GM19351 (cell line): ENCODE measurements around the gene KIRREL3.

Experiments used
- ATAC-seq: cut with Tn5 transposase; IDR thresholded peaks from one replicate; pipeline ENCODE4 v1.9.1; 2021; ENCODE audit warnings: mild to moderate bottlenecking, moderate library complexity; ENCODE audit not compliant: unreplicated experiment

Gene KIRREL3

GRCh38 chr11:126800009-126800408 is 200.6 kb downstream of the KIRREL3 start:
- no peak for ATAC-seq

- ATAC-seq, result no peak
Measured at GRCh38 chr11:126797457-126798169, 203.0 kb downstream of the KIRREL3 start.

- no peak for ATAC-seq
Measured at GRCh38 chr11:126793596-126793995, 207.0 kb downstream of the KIRREL3 start.

- no peak for ATAC-seq
Measured at GRCh38 chr11:126791991-126792390, 208.6 kb downstream of the KIRREL3 start.

- ATAC-seq, result no peak
Measured at GRCh38 chr11:126791446-126791845, 209.1 kb downstream of the KIRREL3 start.

- no peak for ATAC-seq
Measured at GRCh38 chr11:126790550-126791081, 210.0 kb downstream of the KIRREL3 start.

- no peak for ATAC-seq
Measured at GRCh38 chr11:126782810-126783209, 217.8 kb downstream of the KIRREL3 start.

- no peak for ATAC-seq
Measured at GRCh38 chr11:126781942-126782341, 218.6 kb downstream of the KIRREL3 start.

- no peak for ATAC-seq
Measured at GRCh38 chr11:126776119-126776518, 224.5 kb downstream of the KIRREL3 start.

- no peak for ATAC-seq
Measured at GRCh38 chr11:126772267-126772666, 228.3 kb downstream of the KIRREL3 start.

- no peak for ATAC-seq
Measured at GRCh38 chr11:126768702-126769101, 231.9 kb downstream of the KIRREL3 start.

- no peak for ATAC-seq
Measured at GRCh38 chr11:126766440-126766839, 234.1 kb downstream of the KIRREL3 start.

GRCh38 chr11:126765196-126765595 is 235.4 kb downstream of the KIRREL3 start:
- no peak for ATAC-seq

GRCh38 chr11:126764231-126764630 is 236.3 kb downstream of the KIRREL3 start:
- no peak for ATAC-seq

- ATAC-seq, result no peak
Measured at GRCh38 chr11:126756855-126757254, 243.7 kb downstream of the KIRREL3 start.

- ATAC-seq, result no peak
Measured at GRCh38 chr11:126756421-126756820, 244.1 kb downstream of the KIRREL3 start.

GRCh38 chr11:126755526-126755925 is 245.0 kb downstream of the KIRREL3 start:
- no peak for ATAC-seq

GRCh38 chr11:126754591-126755426 is 245.8 kb downstream of the KIRREL3 start:
- ATAC-seq, result no peak

- no peak for ATAC-seq
Measured at GRCh38 chr11:126753990-126754389, 246.6 kb downstream of the KIRREL3 start.

GRCh38 chr11:126751242-126751641 is 249.3 kb downstream of the KIRREL3 start:
- no peak for ATAC-seq

- no peak for ATAC-seq
Measured at GRCh38 chr11:126748793-126749192, 251.8 kb downstream of the KIRREL3 start.
